D721Med (cell line): Measurements from ENCODE around the gene ZNF565.

Experiments used
- DNase-seq: peaks from one replicate; pipeline ENCODE4 v3.0.0; 2011; ENCODE audit warnings: low spot score; ENCODE audit not compliant: insufficient read length
- FAIRE-seq: peaks from 2 replicates; lab custom pipeline; 2011; peaks lifted over from hg19 to GRCh38; lab: Jason Lieb, UNC
- CTCF ChIP-seq: IDR thresholded peaks from 2 replicates; pipeline ENCODE4 v1.5.1; 2012; ENCODE audit warnings: mild to moderate bottlenecking, control low read depth; ENCODE audit not compliant: insufficient read depth; ENCODE audit errors: missing control alignments

Gene ZNF565

GRCh38 chr19:36153126-36153525 lies 61.3 kb downstream of the ZNF565 start:
- FAIRE-seq (no peak), DNase-seq (no peak)
- TF ChIP-seq CTCF = no peak

GRCh38 chr19:36152352-36153091 lies 61.9 kb downstream of the ZNF565 start, which contains the start of gene COX7A1:
Gene COX7A1 (minus strand): TSS chr19:36152447. CDS start chr19:36152407, 40 bp downstream.
- FAIRE-seq (no peak), DNase-seq (no peak)

GRCh38 chr19:36152019-36152351 lies 62.5 kb downstream of the ZNF565 start:
- TF ChIP-seq CTCF = no peak
- FAIRE-seq (no peak), DNase-seq (no peak)

More at GRCh38 chr19:36152352-36153091, 61.9 kb downstream of the ZNF565 start, which contains the start of gene COX7A1:
- TF ChIP-seq CTCF = no peak

GRCh38 chr19:36151144-36152018 lies 63.1 kb downstream of the ZNF565 start:
- TF ChIP-seq CTCF = no peak
- no peak for DNase-seq
- no peak for FAIRE-seq

- DNase-seq (no peak), FAIRE-seq (no peak)
- no peak for TF ChIP-seq CTCF
Measured at GRCh38 chr19:36150586-36150985, 63.9 kb downstream of the ZNF565 start.

GRCh38 chr19:36149673-36150406 lies 64.6 kb downstream of the ZNF565 start:
- DNase-seq = no peak
- no peak for FAIRE-seq
- no peak for TF ChIP-seq CTCF
